HUES64 (cell line): ENCODE data around the gene AK8.
"Not testable (repeated sequence)": the region's sequence is repeated elsewhere in the genome, so short reads cannot be mapped to it uniquely, and the experiment has no call there.

Source experiments
- H3K27ac ChIP-seq: 2 replicates; pipeline ENCODE4 v1.7.0; 2013; ENCODE audit warnings: low read depth, low read length, inconsistent platforms
- H3K27me3 ChIP-seq: 2 replicates; pipeline ENCODE4 v1.6.1; 2013; ENCODE audit warnings: mild to moderate bottlenecking, low read length; ENCODE audit not compliant: insufficient read depth
- H3K36me3 ChIP-seq: 2 replicates; pipeline ENCODE4 v1.6.1; 2013; ENCODE audit warnings: mild to moderate bottlenecking, low read length; ENCODE audit not compliant: insufficient read depth
- H3K4me1 ChIP-seq: 2 replicates; pipeline ENCODE4 v1.6.1; 2013; ENCODE audit warnings: mild to moderate bottlenecking, low read length, moderate library complexity; ENCODE audit not compliant: insufficient read depth
- H3K4me3 ChIP-seq: 2 replicates; pipeline ENCODE4 v1.5.1; 2013; ENCODE audit warnings: mild to moderate bottlenecking, low read length, moderate library complexity
- H3K9ac ChIP-seq: 2 replicates; pipeline ENCODE4 v1.6.1; 2013; ENCODE audit warnings: mild to moderate bottlenecking, low read depth, low read length
- H3K9me3 ChIP-seq: 2 replicates; pipeline ENCODE4 v1.6.1; 2013; ENCODE audit warnings: low read depth, low read length; ENCODE audit not compliant: insufficient read depth
- WGBS: fragments of 150-250, 120-280 bp; methylation state at CpG from one replicate; pipeline ENCODE4 v1.1.7; 2013; ENCODE audit warnings: missing lambda C conversion rate; 5-methylcytosine and 5-hydroxymethylcytosine counted together

AK8 gene

DNA sequence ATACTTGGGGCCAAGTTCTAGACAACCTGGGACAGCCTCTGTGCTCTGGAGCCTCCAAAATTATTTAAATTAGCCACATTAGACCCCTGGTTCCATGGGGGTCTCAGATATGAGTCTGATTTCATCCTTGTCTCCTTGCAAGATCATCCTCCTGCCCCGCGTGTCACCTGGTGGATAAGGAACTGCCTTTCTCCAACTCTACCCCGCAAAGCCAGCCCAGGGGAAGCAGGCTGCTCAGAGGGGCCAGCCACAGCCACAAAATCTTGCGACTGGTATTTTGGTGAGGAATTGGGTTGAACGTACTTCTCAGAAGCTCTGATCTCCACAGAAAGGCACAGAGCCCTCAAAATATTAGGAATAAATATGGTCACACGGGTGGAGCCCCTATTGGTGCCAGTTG is 101.2 kb downstream of the AK8 start:
- H3K9ac ChIP-seq = no peak overlapping the region
- H3K9me3 ChIP-seq = no peaks in the 10 kb centered on the region
- no peak overlapping the region for H3K27ac ChIP-seq
- no peaks in the 10 kb centered on the region; the same call in 1 of the 2 replicates for H3K27me3 ChIP-seq
- H3K4me1 ChIP-seq = peaks cover under 1% of the 10 kb centered on the region; the same call in 1 of the 2 replicates
- no peaks in the 10 kb centered on the region for H3K36me3 ChIP-seq
- no peak overlapping the region for H3K4me3 ChIP-seq
- 96% methylated on average over 6 of the region's 6 CpGs for WGBS

DNA sequence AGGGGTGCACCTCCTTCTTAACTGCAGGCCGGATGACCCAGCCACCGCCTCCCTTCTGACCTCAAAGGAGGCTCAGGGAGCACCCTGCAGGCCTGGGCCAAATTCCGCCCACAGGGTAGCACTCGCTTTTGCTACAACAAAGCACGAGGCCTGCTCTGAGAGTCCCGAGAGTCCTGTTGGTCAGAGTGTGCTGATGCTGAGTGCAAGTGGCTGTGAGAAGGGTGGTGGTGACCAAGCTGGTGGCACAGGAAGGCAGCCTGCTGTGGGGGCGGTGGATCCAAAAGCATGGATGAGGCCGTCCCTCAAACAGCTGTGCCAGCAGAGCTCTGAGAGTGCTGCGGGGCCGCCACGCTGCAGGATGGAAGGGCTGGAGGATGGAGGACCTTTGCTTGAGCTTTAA is 101.8 kb downstream of the AK8 start:
- Histone ChIP-seq H3K36me3 (no peaks in the 10 kb centered on the region), H3K9ac (no peak overlapping the region), H3K4me3 (no peak overlapping the region), H3K27me3 (peaks cover under 1% of the 10 kb centered on the region; the same call in 1 of the 2 replicates), H3K27ac (no peak overlapping the region), H3K4me1 (no peaks in the 10 kb centered on the region), H3K9me3 (no peaks in the 10 kb centered on the region)
- WGBS = 92% methylated on average over 11 of the region's 11 CpGs

DNA sequence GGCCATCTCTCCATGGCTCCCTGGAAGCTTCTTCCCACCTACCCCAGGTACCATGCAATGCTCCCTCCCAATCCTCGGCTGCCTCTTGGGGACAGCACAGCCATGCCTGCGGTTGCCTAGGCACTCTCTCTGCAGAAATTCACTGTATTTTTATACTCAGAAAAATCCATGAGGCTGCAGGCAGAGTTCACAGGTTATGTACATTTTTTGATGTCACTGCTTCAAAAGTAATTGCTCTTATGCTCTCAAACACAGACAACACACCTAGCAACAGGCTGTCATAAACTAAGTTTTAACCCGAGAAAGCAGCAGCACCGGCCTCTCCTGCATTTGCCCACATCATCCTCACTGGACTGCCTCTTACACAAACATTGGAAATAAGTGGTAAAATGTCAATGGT is 102.4 kb downstream of the AK8 start:
- no peaks in the 10 kb centered on the region for H3K9me3 ChIP-seq
- 0 out of 2 replicates have a peak, but pooled peaks cover 1% of the 10 kb centered on the region for H3K4me1 ChIP-seq
- no peaks in the 10 kb centered on the region for H3K36me3 ChIP-seq
- H3K27ac ChIP-seq = no peak overlapping the region
- H3K4me3 ChIP-seq = no peak overlapping the region
- 94% methylated on average over 4 of the region's 4 CpGs for WGBS
- H3K27me3 ChIP-seq = peaks cover 6% of the 10 kb centered on the region
- H3K9ac ChIP-seq = no peak overlapping the region

DNA sequence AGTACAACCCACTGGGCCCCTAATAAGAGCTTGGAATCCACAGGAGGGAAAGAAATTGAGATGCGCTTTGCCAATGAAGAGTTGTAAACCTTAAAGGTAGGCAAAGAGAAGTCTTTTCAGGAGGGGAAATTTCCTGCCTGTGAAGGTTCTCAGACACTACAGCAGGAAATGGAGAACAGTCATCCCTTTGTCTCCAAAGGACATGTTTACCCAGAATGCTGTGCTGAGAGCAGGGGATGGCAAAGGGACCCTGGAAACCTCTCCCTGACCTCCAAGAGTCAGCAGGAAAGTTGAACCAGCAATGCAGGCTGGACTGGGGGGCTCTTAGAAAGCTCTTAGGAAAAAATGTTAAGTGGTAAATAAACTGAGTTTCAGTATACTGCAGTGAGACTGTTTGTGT is 103.2 kb downstream of the AK8 start:
- H3K36me3 ChIP-seq = no peaks in the 10 kb centered on the region
- no peak overlapping the region for H3K9ac ChIP-seq
- peaks cover 9% of the 10 kb centered on the region for H3K27me3 ChIP-seq
- no peak overlapping the region for H3K4me3 ChIP-seq
- H3K4me1 ChIP-seq = 0 out of 2 replicates have a peak, but pooled peaks cover 4% of the 10 kb centered on the region
- WGBS = 91% methylated on average over 1 of the region's 1 CpG
- H3K9me3 ChIP-seq = no peaks in the 10 kb centered on the region
- H3K27ac ChIP-seq = no peak overlapping the region

DNA sequence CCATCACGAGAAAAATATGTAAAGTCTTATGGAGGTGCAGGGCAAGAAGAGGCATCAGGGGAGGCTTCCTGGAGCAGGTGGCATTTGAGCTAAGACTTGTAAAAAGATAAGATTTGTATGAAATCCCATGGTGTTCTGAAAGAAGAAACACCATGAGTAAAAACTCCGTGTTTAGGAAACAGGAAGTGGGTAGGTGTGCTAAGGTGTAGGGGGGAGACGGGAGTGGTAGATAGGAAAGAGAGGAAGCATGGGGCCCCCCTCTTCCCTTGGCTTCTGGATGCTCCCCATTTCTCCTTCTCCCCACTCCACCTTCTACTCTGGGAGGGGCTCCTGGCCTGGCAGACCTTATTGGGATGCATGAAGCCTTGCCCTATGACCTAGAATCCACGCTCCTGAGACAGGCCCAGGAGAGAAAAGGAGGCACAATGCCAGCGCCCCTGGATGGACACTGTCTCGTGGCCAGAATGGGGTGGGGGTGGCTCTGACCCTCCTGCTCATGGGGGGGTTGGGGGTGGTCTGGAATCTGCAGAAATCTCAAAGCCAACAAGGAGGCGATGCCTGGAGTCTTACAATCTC is 104.2 kb downstream of the AK8 start:
- peaks cover 18% of the 10 kb centered on the region for H3K27me3 ChIP-seq
- H3K4me3 ChIP-seq = no peak overlapping the region
- 87% methylated on average over 6 of the region's 7 CpGs for WGBS
- no peak overlapping the region for H3K27ac ChIP-seq
- no peaks in the 10 kb centered on the region for H3K36me3 ChIP-seq
- 0 out of 2 replicates have a peak, but pooled peaks cover 4% of the 10 kb centered on the region for H3K4me1 ChIP-seq
- no peaks in the 10 kb centered on the region for H3K9me3 ChIP-seq
- no peak overlapping the region for H3K9ac ChIP-seq

DNA sequence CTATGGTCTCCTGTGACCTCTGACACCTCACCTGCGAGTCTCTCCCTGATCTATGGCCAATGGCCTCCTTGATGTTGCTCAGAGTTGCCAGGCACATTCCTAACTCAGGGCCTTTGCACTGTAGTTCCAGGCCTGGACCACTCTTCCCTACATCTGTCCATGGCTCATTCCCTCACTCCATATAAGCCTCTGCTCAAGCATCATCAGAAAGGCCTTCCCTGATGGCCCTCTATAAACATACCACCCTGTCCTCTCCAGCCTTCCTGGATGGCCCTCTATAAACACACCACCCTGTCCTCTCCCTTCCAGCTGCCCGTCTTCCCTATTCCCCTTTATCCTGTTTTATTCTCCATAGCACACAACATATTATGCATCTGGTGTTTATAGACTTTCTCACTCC is 105.0 kb downstream of the AK8 start:
- no peak overlapping the region for H3K27ac ChIP-seq
- H3K4me1 ChIP-seq = 0 out of 2 replicates have a peak, but pooled peaks cover 4% of the 10 kb centered on the region
- WGBS = 90% methylated on average over 2 of the region's 2 CpGs
- no peaks in the 10 kb centered on the region for H3K36me3 ChIP-seq
- peaks cover 23% of the 10 kb centered on the region for H3K27me3 ChIP-seq
- no peaks in the 10 kb centered on the region for H3K9me3 ChIP-seq
- no peak overlapping the region for H3K4me3 ChIP-seq
- H3K9ac ChIP-seq = no peak overlapping the region

DNA sequence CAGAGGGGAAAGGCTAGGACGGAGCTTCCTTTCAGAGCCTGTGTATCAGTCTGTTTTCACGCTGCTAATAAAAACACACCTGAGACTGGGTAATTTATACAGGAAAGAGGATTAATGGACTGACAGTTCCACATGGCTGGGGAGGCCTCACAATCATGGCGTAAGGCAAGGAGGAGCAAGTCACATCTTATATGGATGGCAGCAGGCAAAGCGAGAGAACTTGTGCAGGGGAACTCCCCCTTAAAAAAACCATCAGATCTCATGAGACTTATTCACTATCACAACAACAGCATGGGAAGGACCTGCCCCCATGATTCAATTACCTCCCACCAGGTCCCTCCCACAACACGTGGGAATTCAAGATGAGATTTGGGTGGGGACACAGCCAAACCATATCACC is 106.3 kb downstream of the AK8 start:
- not testable (repeated sequence) for H3K27ac ChIP-seq, H3K4me3 ChIP-seq, H3K9ac ChIP-seq, H3K4me1 ChIP-seq, H3K9me3 ChIP-seq, H3K36me3 ChIP-seq
- H3K27me3 ChIP-seq = peaks cover 25% of the 10 kb centered on the region
- 90% methylated on average over 5 of the region's 5 CpGs for WGBS

DNA sequence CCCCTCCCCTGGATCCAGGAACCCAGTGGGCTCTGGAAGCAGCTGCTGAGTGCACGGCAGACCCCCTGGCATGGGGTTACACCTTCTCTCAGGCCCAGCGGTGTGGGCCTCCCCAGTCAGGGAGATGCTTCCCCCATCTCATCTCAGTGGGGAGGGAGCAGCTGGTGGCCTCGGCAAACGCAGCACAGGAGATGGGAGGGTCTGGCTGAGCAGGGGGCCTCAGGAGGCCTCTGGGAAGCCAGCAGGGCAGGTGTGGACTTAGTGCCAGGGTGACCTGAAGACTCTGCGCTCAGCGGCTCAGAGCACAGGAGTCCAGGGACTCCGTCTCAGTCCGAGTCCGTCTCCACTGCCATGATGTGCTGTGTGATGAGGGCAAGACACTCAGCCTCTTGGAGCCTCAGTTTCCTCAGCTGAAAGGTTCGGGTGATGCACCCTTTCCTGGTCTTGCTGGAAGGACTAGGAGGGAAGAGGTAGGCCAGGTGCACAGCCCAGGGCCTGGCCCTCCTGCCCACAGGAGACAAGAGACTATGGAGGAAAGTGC is 107.2 kb downstream of the AK8 start:
- H3K27me3 ChIP-seq = peaks cover 27% of the 10 kb centered on the region
- 74% methylated on average over 10 of the region's 10 CpGs for WGBS
- H3K9me3 ChIP-seq = no peaks in the 10 kb centered on the region
- no peak overlapping the region for H3K27ac ChIP-seq
- H3K4me1 ChIP-seq = 0 out of 2 replicates have a peak, but pooled peaks cover 4% of the 10 kb centered on the region
- H3K4me3 ChIP-seq = peak overlapping the region; percentile 76
- H3K9ac ChIP-seq = peak overlapping the region; percentile 48
- H3K36me3 ChIP-seq = no peaks in the 10 kb centered on the region

DNA sequence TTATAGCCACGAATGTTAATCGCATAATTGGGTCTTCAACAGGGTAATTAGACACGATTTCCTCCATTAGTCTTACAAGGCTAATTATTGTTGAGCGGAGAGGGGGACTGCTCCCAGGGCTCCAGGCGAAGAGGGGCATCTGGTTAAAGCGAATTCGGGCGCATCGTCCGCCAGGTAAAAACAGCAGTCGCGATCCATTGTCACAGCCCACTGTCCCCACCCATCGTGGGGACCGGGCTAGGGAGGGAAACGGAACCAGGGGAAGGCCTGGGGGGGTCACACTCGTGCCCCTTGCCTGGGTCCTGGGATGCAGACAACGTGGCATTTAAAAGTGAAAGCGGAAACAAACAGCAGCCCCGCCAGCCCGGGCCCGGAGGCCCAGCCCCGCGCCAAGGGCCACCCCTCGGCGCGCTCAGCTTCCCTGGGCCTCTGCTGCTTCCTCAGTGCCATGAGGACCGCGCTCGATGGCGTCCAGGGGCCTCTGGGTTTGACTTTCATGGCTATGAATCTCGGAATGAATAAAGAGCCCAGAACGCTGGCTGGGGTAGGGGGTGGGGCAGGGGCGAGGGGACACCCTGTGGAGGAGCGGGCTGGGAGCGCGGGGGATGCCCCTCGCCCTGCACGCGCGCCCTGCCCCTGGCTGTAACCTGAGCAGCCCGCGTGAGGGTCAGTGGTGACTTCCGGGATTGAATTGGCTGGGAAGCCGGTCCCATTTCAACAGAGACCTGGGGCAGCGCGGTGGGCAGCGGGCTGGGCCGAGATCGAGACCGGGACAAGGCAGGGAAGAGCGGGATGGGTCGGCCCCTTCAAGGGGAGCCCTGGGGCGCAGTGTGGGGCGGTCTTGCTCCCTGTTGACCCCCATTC is 107.9 kb downstream of the AK8 start:
- peak overlapping the region; percentile 76 for H3K4me3 ChIP-seq
- 0 out of 2 replicates have a peak, but pooled peaks cover 4% of the 10 kb centered on the region for H3K4me1 ChIP-seq
- 2% methylated on average over 54 of the region's 54 CpGs for WGBS
- no peaks in the 10 kb centered on the region for H3K36me3 ChIP-seq
- H3K9ac ChIP-seq = peak overlapping the region; percentile 49
- no peak overlapping the region for H3K27ac ChIP-seq
- peaks cover 27% of the 10 kb centered on the region for H3K27me3 ChIP-seq
- H3K9me3 ChIP-seq = no peaks in the 10 kb centered on the region

DNA sequence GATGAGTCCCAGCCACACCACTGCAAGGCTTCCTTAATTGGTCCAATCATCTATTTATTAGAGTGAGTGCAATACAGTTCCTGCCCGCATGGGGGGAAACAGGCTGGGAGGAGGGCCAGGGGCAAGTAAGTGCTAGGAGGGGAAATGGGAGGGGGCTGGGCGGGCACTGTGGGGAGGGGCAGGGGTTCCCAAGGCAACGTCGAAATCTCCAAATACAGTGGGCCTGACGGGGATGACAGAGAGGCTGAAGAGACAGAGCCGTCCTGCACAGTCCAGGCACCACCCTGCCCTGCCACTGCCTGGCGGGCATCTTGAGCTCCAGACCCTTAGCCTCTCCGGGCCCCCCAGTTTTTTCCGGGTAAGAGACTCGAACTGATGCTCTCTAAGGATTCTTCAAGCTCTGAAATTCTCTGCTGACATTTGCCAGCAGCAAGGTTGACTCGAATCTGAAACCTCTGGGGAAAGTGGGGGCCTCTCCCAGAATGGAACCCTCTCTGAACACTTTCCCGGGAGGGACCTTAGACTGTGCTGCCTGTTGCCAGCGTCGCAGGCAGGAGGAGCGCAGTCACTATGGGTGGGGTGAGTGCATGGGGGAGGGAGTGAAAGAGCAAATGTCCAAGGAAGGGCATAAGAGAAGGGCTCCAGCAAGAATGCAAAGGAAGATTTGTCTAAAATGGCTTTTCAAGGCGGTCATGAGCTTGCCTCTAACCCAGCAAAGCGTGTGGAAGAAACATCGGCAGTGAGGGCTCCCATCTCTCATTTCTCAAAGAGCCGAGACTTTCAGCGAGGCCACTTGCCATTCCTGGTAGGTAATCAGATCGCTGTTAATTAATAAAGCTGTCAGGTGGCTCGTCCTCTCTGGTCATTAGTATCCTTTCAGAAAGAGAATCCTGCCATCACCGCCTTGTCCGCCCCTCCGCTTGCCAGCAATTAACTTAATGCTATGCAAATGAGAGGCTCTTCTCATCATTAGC is 108.9 kb downstream of the AK8 start:
- H3K27ac ChIP-seq = no peak overlapping the region
- H3K9me3 ChIP-seq = no peaks in the 10 kb centered on the region
- 0 out of 2 replicates have a peak, but pooled peaks cover 4% of the 10 kb centered on the region for H3K4me1 ChIP-seq
- peak overlapping the region; percentile 76 for H3K4me3 ChIP-seq
- peaks cover 27% of the 10 kb centered on the region for H3K27me3 ChIP-seq
- no peaks in the 10 kb centered on the region for H3K36me3 ChIP-seq
- peak overlapping the region; percentile 49 for H3K9ac ChIP-seq
- WGBS = 3% methylated on average over 25 of the region's 25 CpGs
